Measurements from ENCODE around the gene SEC23B. TPM values are rescaled to one million over a fixed set of nuclear protein-coding genes. Genes with fewer than 3 reads are reported as not detected.

The SEC23B gene
- total RNA-seq, 1 experiment from 2014 or later = 67.1 TPM

- ATAC-seq = no peak
- POLR2A ChIA-PET = no interaction called here
- no peak overlapping the region for H3K4me3 Mint-ChIP-seq
Measured at GRCh38 chr20:18543216-18543615, 35.5 kb downstream of the SEC23B start.

GRCh38 chr20:18543932-18544331 is 36.2 kb downstream of the SEC23B start:
- ChIA-PET POLR2A (no interaction called here), CTCF (no interaction called here)
- DNase-seq (ENCODE audit: low spot score) = no peak
- Mint-ChIP-seq H3K27ac (no peak overlapping the region), H3K4me3 (no peak overlapping the region), H3K9me3 (no peaks in the 10 kb centered on the region), H3K36me3 (peaks cover 55% of the 10 kb centered on the region), H3K27me3 (ENCODE audit: low read depth) (no peaks in the 10 kb centered on the region), H3K4me1 (no peaks in the 10 kb centered on the region)
- ATAC-seq = no peak
- TF ChIP-seq ZNF425 (CRISPR knock-in tag; conservative IDR thresholded peaks at IDR 0.05) (no peak), SMAD3 (CRISPR knock-in tag; IDR thresholded peaks at IDR 0.05; ENCODE audit: borderline replicate concordance) (no peak), IRF2 (CRISPR knock-in tag; IDR thresholded peaks at IDR 0.05; ENCODE audit: borderline replicate concordance, low read depth) (no peak), ZNF138 (CRISPR knock-in tag; conservative IDR thresholded peaks at IDR 0.05) (no peak), GRHL2 (CRISPR knock-in tag; IDR thresholded peaks at IDR 0.05; ENCODE audit: insufficient replicate concordance, severe bottlenecking) (no peak), HMGA2 (CRISPR knock-in tag; IDR thresholded peaks at IDR 0.05) (no peak)
- TF ChIP-seq, protein P1, sequence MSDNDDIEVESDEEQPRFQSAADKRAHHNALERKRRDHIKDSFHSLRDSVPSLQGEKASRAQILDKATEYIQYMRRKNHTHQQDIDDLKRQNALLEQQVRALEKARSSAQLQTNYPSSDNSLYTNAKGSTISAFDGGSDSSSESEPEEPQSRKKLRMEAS (CRISPR knock-in tag; IDR thresholded peaks at IDR 0.05) = no peak
- TF ChIP-seq, protein P2, sequence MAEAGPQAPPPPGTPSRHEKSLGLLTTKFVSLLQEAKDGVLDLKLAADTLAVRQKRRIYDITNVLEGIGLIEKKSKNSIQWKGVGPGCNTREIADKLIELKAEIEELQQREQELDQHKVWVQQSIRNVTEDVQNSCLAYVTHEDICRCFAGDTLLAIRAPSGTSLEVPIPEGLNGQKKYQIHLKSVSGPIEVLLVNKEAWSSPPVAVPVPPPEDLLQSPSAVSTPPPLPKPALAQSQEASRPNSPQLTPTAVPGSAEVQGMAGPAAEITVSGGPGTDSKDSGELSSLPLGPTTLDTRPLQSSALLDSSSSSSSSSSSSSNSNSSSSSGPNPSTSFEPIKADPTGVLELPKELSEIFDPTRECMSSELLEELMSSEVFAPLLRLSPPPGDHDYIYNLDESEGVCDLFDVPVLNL (CRISPR knock-in tag; IDR thresholded peaks at IDR 0.05; ENCODE audit: borderline replicate concordance, low read depth) = no peak

More at GRCh38 chr20:18543216-18543615, 35.5 kb downstream of the SEC23B start:
- H3K4me1 Mint-ChIP-seq = no peaks in the 10 kb centered on the region
- no peaks in the 10 kb centered on the region for H3K27me3 Mint-ChIP-seq (ENCODE audit: low read depth)
- CTCF ChIA-PET = no interaction called here
- TF ChIP-seq, protein P2 (CRISPR knock-in tag; IDR thresholded peaks at IDR 0.05; ENCODE audit: borderline replicate concordance, low read depth) = no peak
- TF ChIP-seq RELA (CRISPR knock-in tag; IDR thresholded peaks at IDR 0.05; ENCODE audit: borderline replicate concordance) (no peak), ZNF671 (CRISPR knock-in tag; IDR thresholded peaks at IDR 0.05) (no peak), ATF6 (CRISPR knock-in tag; IDR thresholded peaks at IDR 0.05) (no peak), SP1 (CRISPR knock-in tag; conservative IDR thresholded peaks at IDR 0.05) (no peak), HMGA2 (CRISPR knock-in tag; IDR thresholded peaks at IDR 0.05) (no peak)
- DNase-seq (ENCODE audit: low spot score) = no peak
- no peaks in the 10 kb centered on the region for H3K9me3 Mint-ChIP-seq
- no peak overlapping the region for H3K27ac Mint-ChIP-seq
- H3K36me3 Mint-ChIP-seq = peaks cover 56% of the 10 kb centered on the region

- POLR2A ChIA-PET = no interaction called here
- ATAC-seq = no peak
Measured at GRCh38 chr20:18545566-18545965, 37.8 kb downstream of the SEC23B start.

GRCh38 chr20:18548465-18548864 is 40.7 kb downstream of the SEC23B start:
- Mint-ChIP-seq H3K27me3 (ENCODE audit: low read depth) (no peaks in the 10 kb centered on the region), H3K36me3 (peaks cover 61% of the 10 kb centered on the region), H3K27ac (no peak overlapping the region), H3K4me3 (no peak overlapping the region), H3K9me3 (no peaks in the 10 kb centered on the region), H3K4me1 (no peaks in the 10 kb centered on the region)
- TF ChIP-seq ZNF232 (CRISPR knock-in tag; IDR thresholded peaks at IDR 0.05) = no peak
- TF ChIP-seq RELA (CRISPR knock-in tag; IDR thresholded peaks at IDR 0.05; ENCODE audit: borderline replicate concordance) = no peak
- TF ChIP-seq, protein P2 (CRISPR knock-in tag; IDR thresholded peaks at IDR 0.05; ENCODE audit: borderline replicate concordance, low read depth) = no peak
- no peak for TF ChIP-seq HMGA2 (CRISPR knock-in tag; IDR thresholded peaks at IDR 0.05)
- ATAC-seq (no peak), DNase-seq (ENCODE audit: low spot score) (no peak)
- POLR2A ChIA-PET = no interaction called here
- CTCF ChIA-PET = no interaction called here

More at GRCh38 chr20:18545566-18545965, 37.8 kb downstream of the SEC23B start:
- no peaks in the 10 kb centered on the region for H3K27me3 Mint-ChIP-seq (ENCODE audit: low read depth)
- no peak overlapping the region for H3K4me3 Mint-ChIP-seq
- H3K36me3 Mint-ChIP-seq = peaks cover 56% of the 10 kb centered on the region
- no peak for TF ChIP-seq ZNF671 (CRISPR knock-in tag; IDR thresholded peaks at IDR 0.05)
- CTCF ChIA-PET = no interaction called here
- H3K27ac Mint-ChIP-seq = no peak overlapping the region
- H3K9me3 Mint-ChIP-seq = no peaks in the 10 kb centered on the region
- no peaks in the 10 kb centered on the region for H3K4me1 Mint-ChIP-seq
- no peak for DNase-seq (ENCODE audit: low spot score)

All from WTC11 (cell line).